ENCODE measurements around the gene ZBTB32.

ZBTB32 gene

GRCh38 chr19:35734889-35735288 lies 30.5 kb downstream of the ZBTB32 start:
- POLR2A ChIA-PET = interaction anchor here (3.2 to 7.7 kb wide), 3 partner anchors 9 to 13 kb away, joined by 12 to 204 read pairs (median 28); partner anchors contain the start of genes LIN37, PSENEN and U2AF1L4
- TF ChIP-seq ZNF623 (tag by site-specific recombination; IDR thresholded peaks at IDR 0.05) (peak; percentile 82), ZSCAN18 (tag by site-specific recombination; IDR thresholded peaks at IDR 0.05) (no peak), ZFHX2 (tag by site-specific recombination; conservative IDR thresholded peaks at IDR 0.05) (no peak), ZNF416 (tag by site-specific recombination; IDR thresholded peaks at IDR 0.05) (no peak)
- no peaks in the 10 kb centered on the region for H3K9me3 ChIP-seq (ENCODE audit: control insufficient read depth, insufficient read depth, low read depth, low read length)
- peaks cover 1% of the 10 kb centered on the region for H3K4me1 ChIP-seq (ENCODE audit: control insufficient read depth, insufficient read depth, low read length)
- CTCF ChIA-PET = interaction anchor here (0.6 kb wide), 1 partner anchor 38 kb away, joined by 3 read pairs; no protein-coding TSS in a partner anchor
- H3K27ac ChIP-seq (ENCODE audit: extremely low read depth, low read depth, low read length) = 0 out of 2 replicates have a peak overlapping the region, but pooled peaks have one; percentile 5
- H3K4me3 ChIP-seq (ENCODE audit: low read depth, low read length) = no peak overlapping the region
- H3K36me3 ChIP-seq (ENCODE audit: control insufficient read depth in 2 of 2, insufficient read depth in 1 of 2, low read length in 2 of 2) = peaks cover 89 to 93% of the 10 kb centered on the region in 2 experiments

- no peak for TF ChIP-seq ZNF23 (tag by site-specific recombination; IDR thresholded peaks at IDR 0.05; ENCODE audit: borderline replicate concordance)
- TF ChIP-seq, protein P1, sequence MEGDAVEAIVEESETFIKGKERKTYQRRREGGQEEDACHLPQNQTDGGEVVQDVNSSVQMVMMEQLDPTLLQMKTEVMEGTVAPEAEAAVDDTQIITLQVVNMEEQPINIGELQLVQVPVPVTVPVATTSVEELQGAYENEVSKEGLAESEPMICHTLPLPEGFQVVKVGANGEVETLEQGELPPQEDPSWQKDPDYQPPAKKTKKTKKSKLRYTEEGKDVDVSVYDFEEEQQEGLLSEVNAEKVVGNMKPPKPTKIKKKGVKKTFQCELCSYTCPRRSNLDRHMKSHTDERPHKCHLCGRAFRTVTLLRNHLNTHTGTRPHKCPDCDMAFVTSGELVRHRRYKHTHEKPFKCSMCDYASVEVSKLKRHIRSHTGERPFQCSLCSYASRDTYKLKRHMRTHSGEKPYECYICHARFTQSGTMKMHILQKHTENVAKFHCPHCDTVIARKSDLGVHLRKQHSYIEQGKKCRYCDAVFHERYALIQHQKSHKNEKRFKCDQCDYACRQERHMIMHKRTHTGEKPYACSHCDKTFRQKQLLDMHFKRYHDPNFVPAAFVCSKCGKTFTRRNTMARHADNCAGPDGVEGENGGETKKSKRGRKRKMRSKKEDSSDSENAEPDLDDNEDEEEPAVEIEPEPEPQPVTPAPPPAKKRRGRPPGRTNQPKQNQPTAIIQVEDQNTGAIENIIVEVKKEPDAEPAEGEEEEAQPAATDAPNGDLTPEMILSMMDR (tag by site-specific recombination; IDR thresholded peaks at IDR 0.05) = peak; percentile 30; the same call in 1 of the 2 replicates
- peak; percentile 23; the same call in 1 of the 2 replicates for TF ChIP-seq ZNF600 (tag by site-specific recombination; IDR thresholded peaks at IDR 0.05)
- peak; percentile 82; the same call in 1 of the 2 replicates for TF ChIP-seq ZFP69B (tag by site-specific recombination; IDR thresholded peaks at IDR 0.05)
- TF ChIP-seq, protein P2, sequence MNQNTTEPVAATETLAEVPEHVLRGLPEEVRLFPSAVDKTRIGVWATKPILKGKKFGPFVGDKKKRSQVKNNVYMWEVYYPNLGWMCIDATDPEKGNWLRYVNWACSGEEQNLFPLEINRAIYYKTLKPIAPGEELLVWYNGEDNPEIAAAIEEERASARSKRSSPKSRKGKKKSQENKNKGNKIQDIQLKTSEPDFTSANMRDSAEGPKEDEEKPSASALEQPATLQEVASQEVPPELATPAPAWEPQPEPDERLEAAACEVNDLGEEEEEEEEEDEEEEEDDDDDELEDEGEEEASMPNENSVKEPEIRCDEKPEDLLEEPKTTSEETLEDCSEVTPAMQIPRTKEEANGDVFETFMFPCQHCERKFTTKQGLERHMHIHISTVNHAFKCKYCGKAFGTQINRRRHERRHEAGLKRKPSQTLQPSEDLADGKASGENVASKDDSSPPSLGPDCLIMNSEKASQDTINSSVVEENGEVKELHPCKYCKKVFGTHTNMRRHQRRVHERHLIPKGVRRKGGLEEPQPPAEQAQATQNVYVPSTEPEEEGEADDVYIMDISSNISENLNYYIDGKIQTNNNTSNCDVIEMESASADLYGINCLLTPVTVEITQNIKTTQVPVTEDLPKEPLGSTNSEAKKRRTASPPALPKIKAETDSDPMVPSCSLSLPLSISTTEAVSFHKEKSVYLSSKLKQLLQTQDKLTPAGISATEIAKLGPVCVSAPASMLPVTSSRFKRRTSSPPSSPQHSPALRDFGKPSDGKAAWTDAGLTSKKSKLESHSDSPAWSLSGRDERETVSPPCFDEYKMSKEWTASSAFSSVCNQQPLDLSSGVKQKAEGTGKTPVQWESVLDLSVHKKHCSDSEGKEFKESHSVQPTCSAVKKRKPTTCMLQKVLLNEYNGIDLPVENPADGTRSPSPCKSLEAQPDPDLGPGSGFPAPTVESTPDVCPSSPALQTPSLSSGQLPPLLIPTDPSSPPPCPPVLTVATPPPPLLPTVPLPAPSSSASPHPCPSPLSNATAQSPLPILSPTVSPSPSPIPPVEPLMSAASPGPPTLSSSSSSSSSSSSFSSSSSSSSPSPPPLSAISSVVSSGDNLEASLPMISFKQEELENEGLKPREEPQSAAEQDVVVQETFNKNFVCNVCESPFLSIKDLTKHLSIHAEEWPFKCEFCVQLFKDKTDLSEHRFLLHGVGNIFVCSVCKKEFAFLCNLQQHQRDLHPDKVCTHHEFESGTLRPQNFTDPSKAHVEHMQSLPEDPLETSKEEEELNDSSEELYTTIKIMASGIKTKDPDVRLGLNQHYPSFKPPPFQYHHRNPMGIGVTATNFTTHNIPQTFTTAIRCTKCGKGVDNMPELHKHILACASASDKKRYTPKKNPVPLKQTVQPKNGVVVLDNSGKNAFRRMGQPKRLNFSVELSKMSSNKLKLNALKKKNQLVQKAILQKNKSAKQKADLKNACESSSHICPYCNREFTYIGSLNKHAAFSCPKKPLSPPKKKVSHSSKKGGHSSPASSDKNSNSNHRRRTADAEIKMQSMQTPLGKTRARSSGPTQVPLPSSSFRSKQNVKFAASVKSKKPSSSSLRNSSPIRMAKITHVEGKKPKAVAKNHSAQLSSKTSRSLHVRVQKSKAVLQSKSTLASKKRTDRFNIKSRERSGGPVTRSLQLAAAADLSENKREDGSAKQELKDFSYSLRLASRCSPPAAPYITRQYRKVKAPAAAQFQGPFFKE (tag by site-specific recombination; IDR thresholded peaks at IDR 0.05; ENCODE audit: borderline replicate concordance) = no peak
- no peak for TF ChIP-seq ZNF214 (tag by site-specific recombination; IDR thresholded peaks at IDR 0.05; ENCODE audit: borderline replicate concordance)
- TF ChIP-seq ZNF10 (tag by site-specific recombination; IDR thresholded peaks at IDR 0.05) = peak; percentile 72
- no peak for TF ChIP-seq ZNF521 (tag by site-specific recombination; IDR thresholded peaks at IDR 0.05)
- peak; percentile 48; the same call in 1 of the 2 replicates for TF ChIP-seq SCRT2 (tag by site-specific recombination; IDR thresholded peaks at IDR 0.05)
- TF ChIP-seq GLIS2 (tag by site-specific recombination; IDR thresholded peaks at IDR 0.05) = peak; percentile 73
- peak; percentile 84 for TF ChIP-seq ZNF692 (tag by site-specific recombination; IDR thresholded peaks at IDR 0.05)
- POLR2A ChIA-PET = interaction anchor here (0.7 to 7.7 kb wide), 10 partner anchors 8 to 260 kb away, joined by 3 to 204 read pairs (median 3); partner anchors contain the start of genes LIN37, PSENEN and U2AF1L4
- no peaks in the 10 kb centered on the region for H3K9me3 ChIP-seq (ENCODE audit: control insufficient read depth, insufficient read depth, low read depth, low read length)
- no peak overlapping the region for H3K4me3 ChIP-seq (ENCODE audit: low read depth, low read length)
- 0 out of 2 replicates have a peak overlapping the region, but pooled peaks have one; percentile 1 for H3K27ac ChIP-seq (ENCODE audit: extremely low read depth, low read depth, low read length)
- CTCF ChIA-PET = interaction anchor here (0.6 to 2.0 kb wide), 14 partner anchors 8 to 1311 kb away, joined by 3 to 7 read pairs (median 4); partner anchors contain the start of genes PSENEN and U2AF1L4
- peaks cover 12% of the 10 kb centered on the region for H3K4me1 ChIP-seq (ENCODE audit: control insufficient read depth, insufficient read depth, low read length)
- H3K36me3 ChIP-seq (ENCODE audit: control insufficient read depth in 2 of 2, insufficient read depth in 1 of 2, low read length in 2 of 2) = peaks cover 71 to 74% of the 10 kb centered on the region in 2 experiments
Measured at GRCh38 chr19:35736913-35737886, 32.8 kb downstream of the ZBTB32 start.

Data from HEK293 (cell line).